Spleen (tissue), 11 donors: ENCODE results near the gene RNASE8. TPM values are rescaled to one million over a fixed set of nuclear protein-coding genes. Genes with fewer than 3 reads are reported as not detected.

ENCODE experiments used
- DNase-seq: peaks from one replicate; pipeline ENCODE4 v3.0.0-alpha.2; 2020
- H3K27ac ChIP-seq, 8 donors: fragments of 200-600 bp; sonication (generic) in 7 of 8; 1 replicate in 4 of 8; 2 replicates in 4 of 8; pipeline versions ENCODE4 v1.5.0 to v1.8.0; 2016 to 2021; ENCODE audit warnings: inconsistent platforms in 4 of 8, mild to moderate bottlenecking in 4 of 8, moderate library complexity in 1 of 8
- H3K27me3 ChIP-seq, 7 donors: fragments of 200-600 bp; sonication (generic) in 6 of 7; replicated peaks in 1 of 7; 1 replicate in 4 of 7; 2 replicates in 3 of 7; pipeline versions ENCODE4 v1.5.0 to v1.8.0; 2016 to 2021; ENCODE audit warnings: inconsistent platforms in 3 of 7, mild to moderate bottlenecking in 1 of 7
- H3K36me3 ChIP-seq, 6 donors: fragments of 200-600 bp; sonication (generic) in 5 of 6; 1 replicate in 4 of 6; 2 replicates in 2 of 6; pipeline versions ENCODE4 v1.5.0 to v1.8.0; 2016 to 2021; ENCODE audit warnings: inconsistent platforms in 2 of 6
- H3K4me1 ChIP-seq, 6 donors: fragments of 200-600 bp; sonication (generic) in 5 of 6; 1 replicate in 3 of 6; 2 replicates in 3 of 6; pipeline versions ENCODE4 v1.5.0 to v1.8.0; 2016 to 2021; ENCODE audit warnings: inconsistent platforms in 3 of 6
- H3K4me3 ChIP-seq, 8 donors: fragments of 200-600 bp; sonication (generic) in 7 of 8; 1 replicate in 4 of 8; 2 replicates in 4 of 8; pipeline versions ENCODE4 v1.5.0 to v1.8.0; 2016 to 2021; ENCODE audit warnings: inconsistent platforms in 4 of 8, mild to moderate bottlenecking in 4 of 8, moderate library complexity in 2 of 8
- H3K9me3 ChIP-seq, 8 donors: fragments of 200-600 bp; sonication (generic) in 7 of 8; 1 replicate in 4 of 8; 2 replicates in 4 of 8; pipeline versions ENCODE4 v1.5.0 to v1.8.0; 2016 to 2021; ENCODE audit warnings: inconsistent platforms in 4 of 8
- CTCF ChIP-seq, 11 experiments: fragments of 200-600 bp in 7 of 11; fragments of 450-650 bp in 4 of 11; sonication (generic) in 4 of 11; IDR thresholded peaks in 8 of 11; conservative IDR thresholded peaks in 3 of 11; 1 replicate in 7 of 11; 2 replicates in 4 of 11; pipeline versions ENCODE4 v1.4.0 to v1.8.0; 2016 to 2021; ENCODE audit warnings: antibody characterized with exemption in 11 of 11, inconsistent platforms in 4 of 11, mild to moderate bottlenecking in 1 of 11
- POLR2A ChIP-seq, 3 donors: fragments of 450-650 bp; IDR thresholded peaks; one replicate each; pipeline ENCODE4 v1.5.1; 2017; ENCODE audit warnings: antibody characterized with exemption in 3 of 3, mild to moderate bottlenecking in 1 of 3
- POLR2AphosphoS5 ChIP-seq, 3 donors: sonication (generic); formaldehyde crosslinking; IDR thresholded peaks; one replicate each; pipeline ENCODE4 v1.5.1; 2017; ENCODE audit warnings: antibody characterized with exemption in 3 of 3
- WGBS, 5 donors: extraction: QIAGEN DNeasy Blood & Tissue Kit in 3 of 5; methylation state at CpG; one replicate each; pipeline versions ENCODE4 v1.1.5 to v1.1.7; 2013 to 2018; 5-methylcytosine and 5-hydroxymethylcytosine counted together
- intact Hi-C: fragments of 100-400 bp; cut with DNase I; formaldehyde crosslinking; loops from one replicate; pipeline ENCODE4 v1.15.0; 2023; ENCODE audit warnings: low total_unique reads
- polyA plus RNA-seq, 3 donors: library from polyadenylated mRNA; stranded (reverse); fragments of 200-250 nt; gene quantifications; one replicate each; pipeline ENCODE4 v1.2.1, GENCODE V29; 2013
- total RNA-seq, 7 donors: library from RNA; depleted of rRNA in 3 of 7; stranded (reverse); fragments of >200 nt in 3 of 7; fragmentation: NEBNext Ultra II Directional in 4 of 7; extraction: Animal tissue kit (Norgen Biotek cat#: 25700) in 4 of 7; gene quantifications; one replicate each; pipeline versions ENCODE4 v1.1.0 to v1.2.1, GENCODE V29; 2016 to 2021
- donor health status: healthy with polysubstance abuse.
- donor health status: DM: no; HTN: no; CAD: no; lungs with moderate emphysema.
- donor health status: DM: no; HTN: no; CAD: no.
- donor health status: Bipolar disorder and iron deficiency.
- donor health status: healthy.
- donor health status: DM: no; HTN: no; CAD: no.
- donor health status: DM: yes; HTN: yes; CAD: no.

RNASE8 gene
- total and polyA plus RNA-seq, 10 donors, result not detected

DNA sequence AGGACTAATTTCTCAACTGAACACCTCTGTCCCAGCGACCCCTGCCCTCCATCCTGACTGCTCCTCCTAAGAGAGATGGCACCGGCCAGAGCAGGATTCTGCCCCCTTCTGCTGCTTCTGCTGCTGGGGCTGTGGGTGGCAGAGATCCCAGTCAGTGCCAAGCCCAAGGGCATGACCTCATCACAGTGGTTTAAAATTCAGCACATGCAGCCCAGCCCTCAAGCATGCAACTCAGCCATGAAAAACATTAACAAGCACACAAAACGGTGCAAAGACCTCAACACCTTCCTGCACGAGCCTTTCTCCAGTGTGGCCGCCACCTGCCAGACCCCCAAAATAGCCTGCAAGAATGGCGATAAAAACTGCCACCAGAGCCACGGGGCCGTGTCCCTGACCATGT is 14.7 kb upstream of the RNASE8 start:
- Histone ChIP-seq H3K36me3 (no peaks in the 10 kb centered on the region), H3K27ac (peak overlapping the region in 5 of 8 donors; percentile 52 to 72 (median 59)), H3K27me3 (no peaks in the 10 kb centered on the region), H3K4me1 (peaks cover 14 to 61% (median 37%) of the 10 kb centered on the region in 6 donors), H3K9me3 (no peaks in the 10 kb centered on the region), H3K4me3 (no peak overlapping the region)
- no peak for DNase-seq
- intact Hi-C loops, result no loop called here
- no peak for TF ChIP-seq POLR2A (IDR thresholded peaks at IDR 0.05)
- TF ChIP-seq POLR2AphosphoS5 (IDR thresholded peaks at IDR 0.05), result no peak
- TF ChIP-seq CTCF (IDR thresholded peaks at IDR 0.05 in 8 of 11, conservative IDR thresholded peaks at IDR 0.05 in 3 of 11), result no peak
- WGBS, 5 donors, result 40 to 52% (median 47%) methylated on average over 8 of the region's 8 CpGs

- H3K27me3 ChIP-seq, result no peaks in the 10 kb centered on the region
- H3K27ac ChIP-seq, result peak overlapping the region in 7 of 8 donors; percentile 4 to 72 (median 58)
- H3K4me3 ChIP-seq, result no peak overlapping the region
- 49 to 64% (median 50%) methylated on average over 2 of the region's 2 CpGs for WGBS, 5 donors
- H3K4me1 ChIP-seq, result peaks cover 11 to 61% (median 38%) of the 10 kb centered on the region in 6 donors
- H3K36me3 ChIP-seq, result no peaks in the 10 kb centered on the region
- H3K9me3 ChIP-seq, result no peaks in the 10 kb centered on the region
- TF ChIP-seq CTCF (IDR thresholded peaks at IDR 0.05 in 8 of 11, conservative IDR thresholded peaks at IDR 0.05 in 3 of 11), result no peak
- TF ChIP-seq POLR2AphosphoS5 (IDR thresholded peaks at IDR 0.05), result no peak
- TF ChIP-seq POLR2A (IDR thresholded peaks at IDR 0.05), result no peak
- no peak for DNase-seq
- intact Hi-C loops, result no loop called here
Observed at GRCh38 chr14:21043387-21043973, 14.1 kb upstream of the RNASE8 start.

DNA sequence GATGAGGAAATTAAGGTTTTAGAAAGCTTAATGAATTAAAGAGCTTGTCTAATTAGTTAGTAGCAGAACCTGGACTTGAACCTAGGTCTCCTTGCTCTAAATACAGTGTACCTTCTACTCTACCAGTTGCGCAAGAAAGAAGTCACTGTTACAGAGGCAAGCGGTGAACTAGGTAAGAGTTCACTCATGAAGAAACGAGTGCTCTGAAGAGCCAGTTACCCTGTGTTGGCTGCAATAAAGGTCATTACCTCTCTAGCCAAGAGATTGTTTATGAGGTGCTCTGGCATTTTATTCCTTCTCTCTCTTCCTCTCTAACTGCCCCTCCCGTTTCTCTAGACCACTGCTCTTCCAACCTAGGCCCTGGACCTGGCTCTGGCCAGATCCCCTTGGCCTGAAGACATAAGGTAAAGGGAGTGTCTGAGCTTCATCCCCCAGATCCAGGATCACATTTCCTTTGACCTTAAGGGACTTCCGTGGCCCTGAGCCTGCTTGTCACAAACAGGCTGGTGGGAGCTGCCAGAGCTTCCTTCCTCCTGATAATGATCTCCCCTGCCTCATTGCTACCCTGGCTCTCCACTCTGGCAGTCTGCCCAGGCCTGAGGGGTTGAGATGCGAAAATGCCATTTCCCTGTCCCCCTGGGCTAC is 13.5 kb upstream of the RNASE8 start:
- intact Hi-C loops, result no loop called here

More for the DNA sequence above, 13.5 kb upstream of the RNASE8 start:
- Histone ChIP-seq H3K36me3 (no peaks in the 10 kb centered on the region), H3K27me3 (no peaks in the 10 kb centered on the region), H3K27ac (peak overlapping the region in 6 of 8 donors; percentile 4 to 72 (median 58)), H3K4me3 (no peak overlapping the region), H3K4me1 (peaks cover 8 to 61% (median 36%) of the 10 kb centered on the region in 6 donors), H3K9me3 (no peaks in the 10 kb centered on the region)
- 19 to 31% (median 24%) methylated on average over 6 of the region's 6 CpGs for WGBS, 5 donors
- no peak for DNase-seq
- TF ChIP-seq POLR2A (IDR thresholded peaks at IDR 0.05) (no peak), POLR2AphosphoS5 (IDR thresholded peaks at IDR 0.05) (peak in 2 of 3 donors; percentile 80 to 84), CTCF (IDR thresholded peaks at IDR 0.05 in 8 of 11, conservative IDR thresholded peaks at IDR 0.05 in 3 of 11) (no peak)
